HEK293 (cell line): Measurements from ENCODE around the gene CPXM1.

ENCODE experiments used
- CTCF ChIA-PET: fragments of 350-600 bp; formaldehyde crosslinking; extraction: SDS; loops from one replicate; lab custom pipeline; 2021; ENCODE audit warnings: antibody characterized with exemption; lab: Yijun Ruan, JAX
- POLR2A ChIA-PET: fragments of 300-600 bp; formaldehyde crosslinking; extraction: SDS; loops from one replicate; lab custom pipeline; 2020; ENCODE audit warnings: antibody characterized with exemption, inconsistent platforms; lab: Yijun Ruan, JAX
- H3K27ac ChIP-seq: fragments of 200-500 bp; sonication (Bioruptor generic); 2 replicates; pipeline ENCODE4 v1.5.1; 2014; ENCODE audit warnings: low read depth, low read length, control low read depth, inconsistent platforms; ENCODE audit errors: extremely low read depth
- H3K36me3 ChIP-seq, 2 experiments: fragments of 200-500 bp in 1 of 2; sonication (Bioruptor generic) in 1 of 2; 1 replicate in 1 of 2; 2 replicates in 1 of 2; pipeline ENCODE4 v1.5.1; 2014 to 2017; ENCODE audit warnings: inconsistent platforms in 2 of 2, low read length in 2 of 2; ENCODE audit not compliant: control insufficient read depth in 2 of 2, insufficient read depth in 1 of 2
- H3K4me1 ChIP-seq: fragments of 200-500 bp; sonication (Bioruptor generic); 2 replicates; pipeline ENCODE4 v1.5.1; 2014; ENCODE audit warnings: mild to moderate bottlenecking, low read length, inconsistent platforms; ENCODE audit not compliant: control insufficient read depth, insufficient read depth
- H3K4me3 ChIP-seq: 2 replicates; pipeline ENCODE4 v1.5.1; 2011; ENCODE audit warnings: low read depth, mild to moderate bottlenecking, control low read depth, low read length, moderate library complexity
- H3K9me3 ChIP-seq: fragments of 200-500 bp; sonication (Bioruptor generic); 2 replicates; pipeline ENCODE4 v1.5.1; 2014; ENCODE audit warnings: low read depth, low read length, inconsistent platforms; ENCODE audit not compliant: control insufficient read depth, insufficient read depth
- GFI1B ChIP-seq: fragments of 450-650 bp; formaldehyde crosslinking; IDR thresholded peaks from 2 replicates; pipeline ENCODE4 v1.5.1; 2016; ENCODE audit warnings: missing biosample characterization, missing genetic modification characterization
- TCF7L2 ChIP-seq: IDR thresholded peaks from 2 replicates; pipeline ENCODE4 v1.6.1; 2011; ENCODE audit warnings: low read depth, mild to moderate bottlenecking, inconsistent platforms, low read length, moderate library complexity, borderline replicate concordance
- YY1 ChIP-seq: fragments of 450-650 bp; formaldehyde crosslinking; IDR thresholded peaks from 2 replicates; pipeline ENCODE4 v1.5.1; 2018; ENCODE audit warnings: missing biosample characterization, missing genetic modification characterization
- ZBTB17 ChIP-seq: fragments of 450-650 bp; formaldehyde crosslinking; IDR thresholded peaks from 2 replicates; pipeline ENCODE4 v1.5.1; 2016; ENCODE audit warnings: missing biosample characterization, missing genetic modification characterization
- ZIC2 ChIP-seq: fragments of 450-650 bp; formaldehyde crosslinking; IDR thresholded peaks from 2 replicates; pipeline ENCODE4 v1.5.1; 2016; ENCODE audit warnings: missing biosample characterization, missing genetic modification characterization
- ZNF133 ChIP-seq: fragments of 450-650 bp; formaldehyde crosslinking; IDR thresholded peaks from 2 replicates; pipeline ENCODE4 v1.5.1; 2016; ENCODE audit warnings: missing biosample characterization, missing genetic modification characterization
- ZNF146 ChIP-seq: fragments of 450-650 bp; formaldehyde crosslinking; IDR thresholded peaks from 2 replicates; pipeline ENCODE4 v1.5.1; 2016; ENCODE audit warnings: missing biosample characterization, missing genetic modification characterization
- ZNF2 ChIP-seq: fragments of 450-650 bp; formaldehyde crosslinking; IDR thresholded peaks from 2 replicates; pipeline ENCODE4 v1.5.1; 2016; ENCODE audit warnings: missing biosample characterization, missing genetic modification characterization
- ZNF280D ChIP-seq: fragments of 450-650 bp; formaldehyde crosslinking; IDR thresholded peaks from 2 replicates; pipeline ENCODE4 v1.5.1; 2016; ENCODE audit warnings: missing biosample characterization, missing genetic modification characterization
- ZNF302 ChIP-seq: fragments of 450-650 bp; formaldehyde crosslinking; IDR thresholded peaks from 2 replicates; pipeline ENCODE4 v1.5.1; 2016; ENCODE audit warnings: missing biosample characterization, missing genetic modification characterization, low read depth
- ZNF426 ChIP-seq: fragments of 450-650 bp; formaldehyde crosslinking; IDR thresholded peaks from 2 replicates; pipeline ENCODE4 v1.5.1; 2017; ENCODE audit warnings: missing biosample characterization, missing genetic modification characterization, mild to moderate bottlenecking, inconsistent platforms, moderate library complexity
- ZNF514 ChIP-seq: fragments of 450-650 bp; formaldehyde crosslinking; IDR thresholded peaks from 2 replicates; pipeline ENCODE4 v1.5.1; 2016; ENCODE audit warnings: missing biosample characterization, missing genetic modification characterization
- ZNF561 ChIP-seq: fragments of 450-650 bp; IDR thresholded peaks from 2 replicates; pipeline ENCODE4 v1.5.1; 2018; ENCODE audit warnings: missing biosample characterization, missing genetic modification characterization, borderline replicate concordance
- ZNF624 ChIP-seq: fragments of 450-650 bp; formaldehyde crosslinking; IDR thresholded peaks from 2 replicates; pipeline ENCODE4 v1.5.1; 2017; ENCODE audit warnings: missing biosample characterization, missing genetic modification characterization
- ZNF747 ChIP-seq: fragments of 450-650 bp; formaldehyde crosslinking; IDR thresholded peaks from 2 replicates; pipeline ENCODE4 v1.5.1; 2016; ENCODE audit warnings: missing biosample characterization, missing genetic modification characterization
- ZNF776 ChIP-seq: fragments of 450-650 bp; formaldehyde crosslinking; IDR thresholded peaks from 2 replicates; pipeline ENCODE4 v1.5.0; 2017; ENCODE audit warnings: missing biosample characterization, missing genetic modification characterization, borderline replicate concordance
- ZSCAN5A ChIP-seq: fragments of 450-650 bp; formaldehyde crosslinking; IDR thresholded peaks from 2 replicates; pipeline ENCODE4 v1.5.1; 2016; ENCODE audit warnings: missing biosample characterization, missing genetic modification characterization
- TF ChIP-seq, protein P1 (sequence below): fragments of 450-650 bp; formaldehyde crosslinking; conservative IDR thresholded peaks from 2 replicates; pipeline ENCODE4 v1.5.1; 2016; ENCODE audit warnings: low read depth, missing biosample characterization, missing genetic modification characterization
- TF ChIP-seq, protein P2 (sequence below): fragments of 450-650 bp; formaldehyde crosslinking; IDR thresholded peaks from 2 replicates; pipeline ENCODE4 v1.5.1; 2016; ENCODE audit warnings: missing biosample characterization, missing genetic modification characterization

CPXM1 gene

GRCh38 chr20:2799271-2799670 lies 1.2 kb downstream of the CPXM1 start:
- POLR2A ChIA-PET = no interaction called here

GRCh38 chr20:2798814-2799213 lies 1.6 kb downstream of the CPXM1 start:
- TF ChIP-seq ZIC2 (peak; percentile 98), TCF7L2 (peak; percentile 66)
- TF ChIP-seq, protein P1, sequence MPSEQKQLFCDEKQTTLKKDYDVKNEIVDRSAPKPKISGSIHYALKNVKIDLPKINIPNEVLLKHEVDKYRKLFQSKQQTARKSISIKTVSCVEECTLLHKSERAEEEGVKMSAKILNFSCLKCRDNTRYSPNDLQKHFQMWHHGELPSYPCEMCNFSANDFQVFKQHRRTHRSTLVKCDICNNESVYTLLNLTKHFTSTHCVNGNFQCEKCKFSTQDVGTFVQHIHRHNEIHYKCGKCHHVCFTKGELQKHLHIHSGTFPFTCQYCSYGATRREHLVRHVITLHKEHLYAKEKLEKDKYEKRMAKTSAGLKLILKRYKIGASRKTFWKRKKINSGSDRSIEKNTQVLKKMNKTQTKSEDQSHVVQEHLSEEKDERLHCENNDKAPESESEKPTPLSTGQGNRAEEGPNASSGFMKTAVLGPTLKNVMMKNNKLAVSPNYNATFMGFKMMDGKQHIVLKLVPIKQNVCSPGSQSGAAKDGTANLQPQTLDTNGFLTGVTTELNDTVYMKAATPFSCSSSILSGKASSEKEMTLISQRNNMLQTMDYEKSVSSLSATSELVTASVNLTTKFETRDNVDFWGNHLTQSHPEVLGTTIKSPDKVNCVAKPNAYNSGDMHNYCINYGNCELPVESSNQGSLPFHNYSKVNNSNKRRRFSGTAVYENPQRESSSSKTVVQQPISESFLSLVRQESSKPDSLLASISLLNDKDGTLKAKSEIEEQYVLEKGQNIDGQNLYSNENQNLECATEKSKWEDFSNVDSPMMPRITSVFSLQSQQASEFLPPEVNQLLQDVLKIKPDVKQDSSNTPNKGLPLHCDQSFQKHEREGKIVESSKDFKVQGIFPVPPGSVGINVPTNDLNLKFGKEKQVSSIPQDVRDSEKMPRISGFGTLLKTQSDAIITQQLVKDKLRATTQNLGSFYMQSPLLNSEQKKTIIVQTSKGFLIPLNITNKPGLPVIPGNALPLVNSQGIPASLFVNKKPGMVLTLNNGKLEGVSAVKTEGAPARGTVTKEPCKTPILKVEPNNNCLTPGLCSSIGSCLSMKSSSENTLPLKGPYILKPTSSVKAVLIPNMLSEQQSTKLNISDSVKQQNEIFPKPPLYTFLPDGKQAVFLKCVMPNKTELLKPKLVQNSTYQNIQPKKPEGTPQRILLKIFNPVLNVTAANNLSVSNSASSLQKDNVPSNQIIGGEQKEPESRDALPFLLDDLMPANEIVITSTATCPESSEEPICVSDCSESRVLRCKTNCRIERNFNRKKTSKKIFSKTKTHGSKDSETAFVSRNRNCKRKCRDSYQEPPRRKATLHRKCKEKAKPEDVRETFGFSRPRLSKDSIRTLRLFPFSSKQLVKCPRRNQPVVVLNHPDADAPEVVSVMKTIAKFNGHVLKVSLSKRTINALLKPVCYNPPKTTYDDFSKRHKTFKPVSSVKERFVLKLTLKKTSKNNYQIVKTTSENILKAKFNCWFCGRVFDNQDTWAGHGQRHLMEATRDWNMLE = no peak

More at GRCh38 chr20:2799271-2799670, 1.2 kb downstream of the CPXM1 start:
- Histone ChIP-seq H3K9me3 (no peaks in the 10 kb centered on the region), H3K4me1 (0 out of 2 replicates have a peak, but pooled peaks cover 3% of the 10 kb centered on the region), H3K4me3 (no peak overlapping the region), H3K36me3 (peaks cover 0 to 17% of the 10 kb centered on the region in 2 experiments; a peak in 1 of 3 replicates), H3K27ac (no peak overlapping the region)
- CTCF ChIA-PET = interaction anchor here (0.6 to 1.2 kb wide), 2 partner anchors 46 to 1597 kb away, joined by 3 read pairs; no protein-coding TSS in a partner anchor
- TF ChIP-seq ZNF2 (tag by site-specific recombination) = no peak
- no peak for TF ChIP-seq ZNF561 (tag by site-specific recombination)

GRCh38 chr20:2798095-2798805 lies 2.2 kb downstream of the CPXM1 start:
- Histone ChIP-seq H3K4me1 (0 out of 2 replicates have a peak, but pooled peaks cover 3% of the 10 kb centered on the region), H3K36me3 (peaks cover 0 to 17% of the 10 kb centered on the region in 2 experiments; a peak in 1 of 3 replicates), H3K27ac (no peak overlapping the region), H3K4me3 (no peak overlapping the region), H3K9me3 (no peaks in the 10 kb centered on the region)
- ChIA-PET POLR2A (no interaction called here), CTCF (interaction anchor here (1.2 kb wide), 1 partner anchor 45 kb away, joined by 3 read pairs; no protein-coding TSS in a partner anchor)
- no peak for TF ChIP-seq ZNF747 (tag by site-specific recombination)
- TF ChIP-seq YY1 = no peak
- TF ChIP-seq ZNF426 (tag by site-specific recombination) = no peak
- no peak for TF ChIP-seq ZNF133 (tag by site-specific recombination)
- no peak for TF ChIP-seq ZNF514 (tag by site-specific recombination)
- TF ChIP-seq ZNF302 = no peak
- no peak for TF ChIP-seq ZNF280D (tag by site-specific recombination)
- no peak for TF ChIP-seq ZNF624 (tag by site-specific recombination)
- TF ChIP-seq, protein P2, sequence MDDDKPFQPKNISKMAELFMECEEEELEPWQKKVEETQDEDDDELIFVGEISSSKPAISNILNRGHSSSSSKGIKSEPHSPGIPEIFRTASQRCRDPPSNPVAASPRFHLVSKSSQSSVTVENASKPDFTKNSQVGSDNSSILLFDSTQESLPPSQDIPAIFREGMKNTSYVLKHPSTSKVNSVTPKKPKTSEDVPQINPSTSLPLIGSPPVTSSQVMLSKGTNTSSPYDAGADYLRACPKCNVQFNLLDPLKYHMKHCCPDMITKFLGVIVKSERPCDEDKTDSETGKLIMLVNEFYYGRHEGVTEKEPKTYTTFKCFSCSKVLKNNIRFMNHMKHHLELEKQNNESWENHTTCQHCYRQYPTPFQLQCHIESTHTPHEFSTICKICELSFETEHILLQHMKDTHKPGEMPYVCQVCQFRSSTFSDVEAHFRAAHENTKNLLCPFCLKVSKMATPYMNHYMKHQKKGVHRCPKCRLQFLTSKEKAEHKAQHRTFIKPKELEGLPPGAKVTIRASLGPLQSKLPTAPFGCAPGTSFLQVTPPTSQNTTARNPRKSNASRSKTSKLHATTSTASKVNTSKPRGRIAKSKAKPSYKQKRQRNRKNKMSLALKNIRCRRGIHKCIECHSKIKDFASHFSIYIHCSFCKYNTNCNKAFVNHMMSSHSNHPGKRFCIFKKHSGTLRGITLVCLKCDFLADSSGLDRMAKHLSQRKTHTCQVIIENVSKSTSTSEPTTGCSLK (tag by site-specific recombination) = no peak
- no peak for TF ChIP-seq ZBTB17 (tag by site-specific recombination)
- TF ChIP-seq ZNF776 (tag by site-specific recombination) = no peak
- TF ChIP-seq ZNF146 (tag by site-specific recombination) = no peak
- no peak for TF ChIP-seq ZSCAN5A
- TF ChIP-seq GFI1B (tag by site-specific recombination) = no peak

More at GRCh38 chr20:2798814-2799213, 1.6 kb downstream of the CPXM1 start:
- H3K36me3 ChIP-seq = peaks cover 0 to 17% of the 10 kb centered on the region in 2 experiments; a peak in 1 of 3 replicates
- H3K27ac ChIP-seq = no peak overlapping the region
- 0 out of 2 replicates have a peak, but pooled peaks cover 3% of the 10 kb centered on the region for H3K4me1 ChIP-seq
- POLR2A ChIA-PET = no interaction called here
- CTCF ChIA-PET = interaction anchor here (1.2 kb wide), 1 partner anchor 45 kb away, joined by 3 read pairs; no protein-coding TSS in a partner anchor
- no peaks in the 10 kb centered on the region for H3K9me3 ChIP-seq
- H3K4me3 ChIP-seq = no peak overlapping the region
